GM13977 (cell line): ENCODE measurements around the gene ZNF423.

Experiments used
- DNase-seq: peaks from one replicate; pipeline ENCODE4 v3.0.0; 2012; ENCODE audit warnings: low spot score
- CTCF ChIP-seq: IDR thresholded peaks from 2 replicates; pipeline ENCODE4 v1.5.1; 2012; ENCODE audit warnings: mild to moderate bottlenecking, control low read depth; ENCODE audit not compliant: insufficient read depth; ENCODE audit errors: extremely low read depth, missing control alignments
- in situ Hi-C: fragments of 300-500 bp; cut with MboI; formaldehyde crosslinking; loops from one replicate; pipeline ENCODE4 v1.12.0; 2022; ENCODE audit warnings: low sequenced_read_pairs, low pct_unique_long_range_greater_than_20kb, mixed read lengths, inconsistent platforms; ENCODE audit not compliant: unreplicated experiment

The ZNF423 gene

DNA sequence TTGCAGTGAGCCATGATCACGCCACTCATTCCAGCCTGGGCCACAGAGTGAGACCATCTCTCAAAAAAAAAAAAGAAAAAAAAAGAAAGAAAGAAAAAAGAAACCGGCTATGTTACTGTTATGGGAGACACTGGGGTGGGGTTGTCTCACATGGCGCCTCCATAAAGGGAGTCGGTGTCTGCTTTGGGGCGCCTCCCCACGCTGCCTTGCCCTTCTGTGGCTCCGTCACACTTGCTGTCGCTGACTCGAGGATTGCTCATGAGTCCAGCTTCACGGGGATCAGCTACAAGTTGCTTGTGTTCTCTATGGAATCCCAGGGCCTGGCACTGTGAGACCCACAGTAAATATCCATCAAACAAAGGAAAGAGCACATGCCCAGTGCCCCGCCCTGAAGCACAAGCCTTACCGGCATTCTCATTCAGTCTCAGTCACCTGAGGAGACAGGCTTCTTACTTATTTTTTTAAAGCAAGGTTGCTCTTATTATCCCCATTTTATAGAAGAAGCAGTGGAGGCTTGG, 40.6 kb upstream of the ZNF423 start:
- in situ Hi-C loops = no loop called here
- no peak for TF ChIP-seq CTCF
- DNase-seq = no peak

DNA sequence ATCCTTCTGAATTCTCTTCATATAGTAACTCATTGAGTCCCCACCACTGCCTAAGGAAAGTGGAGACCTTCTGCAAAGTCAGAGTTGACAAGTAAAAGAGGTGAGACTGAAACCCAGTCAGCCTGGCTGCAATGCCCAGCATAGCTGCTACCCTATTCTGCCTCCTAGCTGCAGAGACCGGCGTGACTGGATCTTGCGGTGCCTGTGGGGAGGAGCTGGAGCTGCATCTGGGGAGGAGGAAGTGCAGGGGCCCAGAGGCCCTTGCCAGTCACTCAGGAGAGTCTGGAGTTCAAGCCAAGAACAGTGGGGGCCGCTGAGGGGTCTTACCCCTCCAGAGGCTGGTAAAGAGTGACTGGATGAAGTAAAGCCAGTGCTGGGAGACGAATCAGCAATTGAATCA, 35.0 kb upstream of the ZNF423 start:
- TF ChIP-seq CTCF = peak; percentile 27
- in situ Hi-C loops = no loop called here
- DNase-seq = no peak

DNA sequence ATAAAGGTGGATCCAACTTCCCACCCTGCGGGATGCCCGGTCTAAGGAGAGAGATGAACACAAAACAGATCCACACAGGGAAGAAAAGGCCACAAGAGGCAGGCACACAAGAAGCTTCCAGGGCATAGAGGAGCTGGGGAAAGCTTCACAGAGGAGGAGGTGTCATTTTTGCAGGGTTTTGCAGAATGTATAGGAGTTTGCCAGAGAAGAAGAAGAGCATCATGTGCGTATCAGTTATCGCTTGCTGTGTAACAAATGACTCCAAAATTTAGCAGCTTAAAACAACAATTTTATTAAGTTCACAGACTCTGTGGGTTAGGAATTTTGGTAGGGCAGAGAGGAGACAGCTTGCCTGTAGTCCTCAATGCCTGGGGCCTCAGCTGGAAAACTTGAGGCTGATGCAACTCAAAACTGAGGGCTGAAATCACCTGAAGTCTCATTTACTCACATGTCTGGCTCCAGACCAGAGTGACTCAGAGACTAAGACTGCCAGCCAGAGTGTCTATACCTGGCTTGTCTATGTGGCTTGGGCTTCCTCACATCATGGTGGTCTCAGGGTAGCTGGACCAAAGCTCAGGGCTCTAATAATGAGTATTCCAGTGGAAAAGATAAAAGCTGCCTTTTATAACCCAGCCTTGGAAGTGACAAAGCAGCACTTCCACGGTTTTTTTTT, 33.9 kb upstream of the ZNF423 start:
- TF ChIP-seq CTCF = no peak
- DNase-seq = no peak
- in situ Hi-C loops = no loop called here

- no peak for TF ChIP-seq CTCF
- in situ Hi-C loops = no loop called here
- DNase-seq = no peak
Measured at GRCh38 chr16:49886554-49887094, 30.7 kb upstream of the ZNF423 start.

GRCh38 chr16:49884033-49885015, 28.4 kb upstream of the ZNF423 start:
- TF ChIP-seq CTCF = no peak
- in situ Hi-C loops = no loop called here
- no peak for DNase-seq

- in situ Hi-C loops = no loop called here
- no peak for DNase-seq
- TF ChIP-seq CTCF = no peak
Measured at GRCh38 chr16:49883076-49884014, 27.4 kb upstream of the ZNF423 start.
